B cell (primary cell): ENCODE results near the gene KCNQ5. TPM values are rescaled to one million over a fixed set of nuclear protein-coding genes. Genes with fewer than 3 reads are reported as not detected.

Experiments used
- ATAC-seq: fragments of 200-7000 bp; cut with Tn5 transposase; one replicate; pipeline ENCODE4 v1.10.0; 2021; ENCODE audit warnings: low read depth, mild to moderate bottlenecking, moderate number of reproducible peaks, moderate library complexity
- CTCF ChIA-PET: fragments of 350-600 bp; sonication (Branson Sonifier 250); formaldehyde crosslinking; loops from one replicate; lab custom pipeline; 2021; ENCODE audit warnings: antibody characterized with exemption, inconsistent platforms; lab: Charles Lee
- POLR2A ChIA-PET: fragments of 350-600 bp; sonication (Branson Sonifier 250); formaldehyde crosslinking; loops from one replicate; lab custom pipeline; 2021; ENCODE audit warnings: antibody characterized with exemption; lab: Charles Lee
- DNase-seq: peaks from one replicate; pipeline ENCODE4 v3.0.0; 2013
- H2AFZ ChIP-seq: 2 replicates; pipeline ENCODE4 v1.6.1; 2012; ENCODE audit warnings: mild to moderate bottlenecking, low read depth, low read length; ENCODE audit not compliant: insufficient read depth, poor library complexity, severe bottlenecking
- H3K27ac ChIP-seq, 2 donors: 1 replicate in 1 of 2; 2 replicates in 1 of 2; pipeline ENCODE4 v1.5.1; 2012 to 2013; ENCODE audit warnings: low read length in 2 of 2, mild to moderate bottlenecking in 2 of 2, moderate library complexity in 1 of 2
- H3K27me3 ChIP-seq, 4 experiments: fragments of 200-600 bp in 1 of 4; sonication (generic) in 1 of 4; replicated peaks in 1 of 4; 1 replicate in 2 of 4; 2 replicates in 2 of 4; pipeline versions ENCODE4 v1.6.1 to v1.7.0; 2013 to 2016; ENCODE audit warnings: low read length in 3 of 4, mild to moderate bottlenecking in 2 of 4, mixed read lengths in 1 of 4, moderate library complexity in 1 of 4; ENCODE audit not compliant: insufficient read depth in 4 of 4, control insufficient read depth in 3 of 4; ENCODE audit errors: control extremely low read depth in 1 of 4
- H3K36me3 ChIP-seq, 2 experiments: replicated peaks in 1 of 2; 1 replicate in 1 of 2; 2 replicates in 1 of 2; pipeline versions ENCODE4 v1.6.1 to v1.7.1; 2013; ENCODE audit warnings: low read length in 1 of 2; ENCODE audit not compliant: insufficient read depth in 2 of 2, control insufficient read depth in 1 of 2; ENCODE audit errors: control extremely low read depth in 1 of 2, extremely low read depth in 1 of 2
- H3K4me1 ChIP-seq, 2 donors: fragments of 200-600 bp in 1 of 2; sonication (generic) in 1 of 2; 1 replicate in 1 of 2; 2 replicates in 1 of 2; pipeline versions ENCODE4 v1.5.1 to v1.6.1; 2013 to 2017; ENCODE audit warnings: low read length in 2 of 2; ENCODE audit not compliant: control insufficient read depth in 2 of 2, insufficient read depth in 2 of 2
- H3K4me2 ChIP-seq: replicated peaks from 2 replicates; pipeline ENCODE3; 2012; ENCODE audit warnings: mild to moderate bottlenecking, low read depth, low read length; ENCODE audit not compliant: poor library complexity, severe bottlenecking
- H3K4me3 ChIP-seq, 5 experiments: fragments of 200-600 bp in 1 of 5; sonication (generic) in 1 of 5; 1 replicate in 3 of 5; 2 replicates in 2 of 5; pipeline versions ENCODE4 v1.5.1 to v1.7.0; 2011 to 2016; ENCODE audit warnings: low read length in 4 of 5, mild to moderate bottlenecking in 4 of 5, low read depth in 2 of 5, control low read depth in 1 of 5, moderate library complexity in 1 of 5; ENCODE audit not compliant: insufficient read depth in 1 of 5; ENCODE audit errors: control extremely low read depth in 1 of 5, extremely low read depth in 1 of 5
- H3K79me2 ChIP-seq: fragments of 200-600 bp; sonication (generic); one replicate; pipeline ENCODE4 v1.6.0; 2016; ENCODE audit warnings: low read length; ENCODE audit not compliant: control insufficient read depth, insufficient read depth
- H3K9ac ChIP-seq: fragments of 200-600 bp; sonication (generic); 2 replicates; pipeline ENCODE4 v1.6.1; 2017; ENCODE audit warnings: mild to moderate bottlenecking, low read length, moderate library complexity
- H3K9me3 ChIP-seq, 3 donors: one replicate each; pipeline versions ENCODE4 v1.6.1 to v1.7.1; 2013; ENCODE audit warnings: low read length in 2 of 3; ENCODE audit not compliant: control insufficient read depth in 2 of 3, insufficient read depth in 1 of 3; ENCODE audit errors: control extremely low read depth in 1 of 3
- H4K20me1 ChIP-seq: 2 replicates; pipeline ENCODE4 v1.6.0; 2012; ENCODE audit warnings: mild to moderate bottlenecking, low read length; ENCODE audit not compliant: insufficient read depth, control insufficient read depth, poor library complexity, severe bottlenecking
- H3K27ac Mint-ChIP-seq: one replicate; pipeline ENCODE4 v1.8.0; 2021; ENCODE audit warnings: mixed read lengths
- H3K27me3 Mint-ChIP-seq: one replicate; pipeline ENCODE4 v1.8.0; 2021; ENCODE audit warnings: mixed read lengths
- H3K4me1 Mint-ChIP-seq: one replicate; pipeline ENCODE4 v1.8.0; 2021; ENCODE audit warnings: mixed read lengths
- H3K4me3 Mint-ChIP-seq: one replicate; pipeline ENCODE4 v1.8.0; 2021; ENCODE audit warnings: mixed read lengths
- H3K9me3 Mint-ChIP-seq: one replicate; pipeline ENCODE4 v1.8.0; 2022; ENCODE audit warnings: mixed read lengths; ENCODE audit not compliant: insufficient read depth
- CTCF ChIP-seq: fragments of 200-600 bp; IDR thresholded peaks from one replicate; pipeline ENCODE4 v1.8.0; 2022; ENCODE audit warnings: antibody characterized with exemption, mild to moderate bottlenecking
- EZH2 ChIP-seq: IDR thresholded peaks from 2 replicates; pipeline ENCODE4 v1.6.1; 2012; ENCODE audit warnings: borderline replicate concordance, low read depth, mild to moderate bottlenecking, moderate library complexity, low read length; ENCODE audit not compliant: insufficient read depth, poor library complexity, severe bottlenecking
- WGBS: methylation state at CpG from one replicate; pipeline ENCODE4 v1.1.5; 2013; ENCODE audit warnings: missing lambda C conversion rate; ENCODE audit not compliant: insufficient coverage; 5-methylcytosine and 5-hydroxymethylcytosine counted together
- intact Hi-C: fragments of 100-400 bp; cut with micrococcal nuclease; formaldehyde crosslinking; loops from one replicate; pipeline ENCODE4 v1.10.0; 2022
- polyA plus RNA-seq: library from polyadenylated mRNA; depleted of rRNA; stranded (reverse); fragments of >200 nt; gene quantifications from 2 replicates; pipeline ENCODE4 v1.2.3, GENCODE V29; 2012
- total RNA-seq, 2 donors: library from RNA; stranded (reverse); fragments of 120-200 nt in 1 of 2; gene quantifications; 1 replicate in 1 of 2; 2 replicates in 1 of 2; pipeline versions ENCODE4 v1.2.3 to v1.2.4, GENCODE V29; 2013 to 2022

Gene KCNQ5
- total and polyA plus RNA-seq, 2 donors (not counting 1 experiment from before 2014, with no cell fraction given): 2.3 to 9.4 TPM

- no peak overlapping the region for H3K27ac ChIP-seq
- no CpG with 5 or more reads among the region's 4 CpGs for WGBS
- H3K9ac ChIP-seq: no peak overlapping the region
- H3K27me3 ChIP-seq: no peaks in the 10 kb centered on the region
- H3K4me1 ChIP-seq: no peaks in the 10 kb centered on the region
- H3K4me1 Mint-ChIP-seq: no peaks in the 10 kb centered on the region
- no peaks in the 10 kb centered on the region for H4K20me1 ChIP-seq
- TF ChIP-seq EZH2 (no peak), CTCF (no peak)
- H3K79me2 ChIP-seq: no peaks in the 10 kb centered on the region
- ChIA-PET CTCF (interaction anchor here (1.1 kb wide), 1 partner anchor 45 kb away, joined by 4 read pairs; no protein-coding TSS in a partner anchor), POLR2A (no interaction called here)
- H3K4me3 ChIP-seq: no peak overlapping the region
- ATAC-seq (no peak), DNase-seq (no peak)
- H3K9me3 Mint-ChIP-seq: peaks cover 5% of the 10 kb centered on the region
- no peaks in the 10 kb centered on the region for H3K27me3 Mint-ChIP-seq
- H3K4me2 ChIP-seq: no peak overlapping the region
- peaks cover 0 to 2% of the 10 kb centered on the region in 2 experiments for H3K36me3 ChIP-seq
- H3K27ac Mint-ChIP-seq: no peak overlapping the region
- H3K9me3 ChIP-seq: no peaks in the 10 kb centered on the region
- H2AFZ ChIP-seq: no peak overlapping the region
- intact Hi-C loops: no loop called here
- H3K4me3 Mint-ChIP-seq: no peak overlapping the region
These were observed 463.6 kb downstream of the KCNQ5 start for GRCh38 chr6:73085443-73085871.

GRCh38 chr6:73086726-73087125, 464.9 kb downstream of the KCNQ5 start:
- POLR2A ChIA-PET: no interaction called here
- no peak overlapping the region for H3K4me3 Mint-ChIP-seq
- ATAC-seq: no peak

More at GRCh38 chr6:73086726-73087125, 464.9 kb downstream of the KCNQ5 start:
- intact Hi-C loops: no loop called here
- Histone ChIP-seq H3K9me3 (no peaks in the 10 kb centered on the region), H3K4me1 (no peaks in the 10 kb centered on the region), H3K27ac (no peak overlapping the region), H3K4me3 (no peak overlapping the region), H3K4me2 (no peak overlapping the region), H2AFZ (no peak overlapping the region), H3K9ac (no peak overlapping the region), H3K36me3 (peaks cover 0 to 2% of the 10 kb centered on the region in 2 experiments), H4K20me1 (no peaks in the 10 kb centered on the region), H3K27me3 (no peaks in the 10 kb centered on the region), H3K79me2 (no peaks in the 10 kb centered on the region)
- WGBS: no CpG with 5 or more reads among the region's 2 CpGs
- Mint-ChIP-seq H3K27me3 (no peaks in the 10 kb centered on the region), H3K9me3 (peaks cover 8% of the 10 kb centered on the region), H3K4me1 (no peaks in the 10 kb centered on the region), H3K27ac (no peak overlapping the region)
- DNase-seq: no peak
- TF ChIP-seq EZH2 (no peak), CTCF (no peak)
- CTCF ChIA-PET: interaction anchor here (0.6 kb wide), 1 partner anchor 15 kb away, joined by 3 read pairs; no protein-coding TSS in a partner anchor
